ENCODE measurements around the gene SPATA12.

GRCh38 chr3:57116501-57116900, 56.0 kb downstream of the SPATA12 start:
- TF ChIP-seq CTCF (conservative IDR thresholded peaks at IDR 0.05; ENCODE audit: low read length) (no peak), EZH2phosphoT487 (IDR thresholded peaks at IDR 0.05; ENCODE audit: borderline replicate concordance) (no peak)
